MCF 10A (cell line): ENCODE data around the gene GNG7. TPM values are rescaled to one million over a fixed set of nuclear protein-coding genes. Genes with fewer than 3 reads are reported as not detected.
"Not testable (repeated sequence)": the region's sequence is repeated elsewhere in the genome, so short reads cannot be mapped to it uniquely, and the experiment has no call there.

ENCODE experiments used
- BruUV-seq: library from RNA; stranded (reverse); fragments of 400-500 nt; replicated peaks from 2 replicates; lab custom pipeline; 2021; lab: Mats Ljungman, UMichigan
- CTCF ChIA-PET: fragments of 300-600 bp; sonication (Branson Sonifier 250); formaldehyde crosslinking; extraction: SDS; loops from one replicate; lab custom pipeline; 2021; ENCODE audit warnings: antibody characterized with exemption, inconsistent platforms; lab: Yijun Ruan, JAX
- POLR2A ChIA-PET: fragments of 300-600, 350-650 bp; sonication (Branson Sonifier 250); formaldehyde crosslinking; extraction: SDS; loops from one replicate; lab custom pipeline; 2020; ENCODE audit warnings: antibody characterized with exemption, inconsistent platforms; lab: Yijun Ruan, JAX
- DNase-seq: peaks from one replicate; pipeline ENCODE4 v3.0.0-alpha.2; 2018; ENCODE audit not compliant: unreplicated experiment
- H3K27ac Mint-ChIP-seq: one replicate; pipeline ENCODE4 v1.8.0; 2022; ENCODE audit warnings: mild to moderate bottlenecking, low read depth, mixed read lengths; ENCODE audit not compliant: unreplicated experiment
- H3K27me3 Mint-ChIP-seq: one replicate; pipeline ENCODE4 v1.8.0; 2022; ENCODE audit warnings: mixed read lengths; ENCODE audit not compliant: insufficient read depth, unreplicated experiment
- H3K36me3 Mint-ChIP-seq: one replicate; pipeline ENCODE4 v1.8.0; 2022; ENCODE audit warnings: mild to moderate bottlenecking, moderate library complexity, mixed read lengths; ENCODE audit not compliant: insufficient read depth, unreplicated experiment
- H3K4me1 Mint-ChIP-seq: one replicate; pipeline ENCODE4 v1.8.0; 2022; ENCODE audit warnings: mixed read lengths; ENCODE audit not compliant: insufficient read depth, unreplicated experiment
- H3K4me3 Mint-ChIP-seq: one replicate; pipeline ENCODE4 v1.8.0; 2022; ENCODE audit warnings: mild to moderate bottlenecking, moderate library complexity, mixed read lengths; ENCODE audit not compliant: unreplicated experiment
- H3K9me3 Mint-ChIP-seq: one replicate; pipeline ENCODE4 v1.8.0; 2022; ENCODE audit warnings: mixed read lengths; ENCODE audit not compliant: unreplicated experiment
- CTCF ChIP-seq: fragments of 200-600 bp; IDR thresholded peaks from one replicate; pipeline ENCODE4 v1.8.0; 2022; ENCODE audit warnings: antibody characterized with exemption, mild to moderate bottlenecking; ENCODE audit not compliant: unreplicated experiment
- intact Hi-C: fragments of 100-400 bp; cut with micrococcal nuclease; formaldehyde crosslinking; loops from 2 replicates; pipeline ENCODE4 v1.14.1; 2022
- total RNA-seq: library from RNA; stranded (reverse); gene quantifications from 2 replicates; pipeline ENCODE4 v1.2.3, GENCODE V29; 2022

The GNG7 gene
- total RNA-seq, 1 experiment from 2014 or later: 0.51 TPM

DNA sequence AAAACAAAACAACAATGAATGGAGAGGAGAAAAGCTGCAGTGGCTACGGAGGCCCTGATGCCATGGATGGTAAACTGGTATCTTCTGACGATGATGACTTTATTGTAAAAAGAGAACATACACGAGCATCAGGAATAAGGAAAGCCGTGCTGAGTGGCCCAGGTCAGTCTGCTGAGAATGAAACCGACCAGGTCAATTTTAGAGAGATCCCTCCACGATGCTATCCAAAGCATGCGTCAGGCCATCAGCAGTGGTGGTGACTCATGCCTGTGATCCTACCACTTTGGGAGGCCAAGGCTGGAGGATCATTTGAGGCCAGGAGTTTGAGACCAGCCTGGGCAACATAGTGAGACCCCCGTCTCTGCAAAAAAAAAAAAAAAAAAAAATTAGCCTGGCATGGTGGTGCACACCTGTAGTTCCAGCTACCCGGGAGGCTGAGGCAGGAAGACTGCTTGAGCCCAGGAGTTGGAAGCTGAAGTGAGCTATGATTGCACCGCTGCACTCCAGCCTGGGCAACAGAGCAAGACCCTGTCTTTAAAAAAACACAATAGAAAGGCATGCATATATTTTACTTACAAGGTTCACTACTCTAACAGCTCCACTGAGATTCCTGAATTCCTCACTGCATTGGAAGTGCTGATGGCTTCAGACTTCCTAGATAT lies 164.3 kb downstream of the GNG7 start:
- Mint-ChIP-seq H3K27me3 (no peaks in the 10 kb centered on the region), H3K27ac (peak overlapping the region; percentile 31), H3K9me3 (no peaks in the 10 kb centered on the region), H3K36me3 (no peaks in the 10 kb centered on the region), H3K4me1 (peaks cover 30% of the 10 kb centered on the region), H3K4me3 (no peak overlapping the region)
- TF ChIP-seq CTCF: no peak
- no peak for DNase-seq
- ChIA-PET CTCF (interaction anchor here (0.6 kb wide), 1 partner anchor 110 kb away, joined by 3 read pairs; no protein-coding TSS in a partner anchor), POLR2A (interaction anchor here (0.8 to 1.2 kb wide), 2 partner anchors 61 to 62 kb away, joined by 4 read pairs; partner anchors contain the start of gene GADD45B)
- BruUV-seq: no TSS peak
- intact Hi-C loops: no loop called here

GRCh38 chr19:2537584-2537983 lies 164.9 kb downstream of the GNG7 start:
- Mint-ChIP-seq H3K27ac (peak overlapping the region; percentile 31), H3K4me1 (peaks cover 35% of the 10 kb centered on the region)

GRCh38 chr19:2536461-2536860 lies 166.0 kb downstream of the GNG7 start:
- TF ChIP-seq CTCF: no peak
- Mint-ChIP-seq H3K4me3 (no peak overlapping the region), H3K4me1 (peaks cover 37% of the 10 kb centered on the region), H3K27me3 (no peaks in the 10 kb centered on the region), H3K27ac (peak overlapping the region; percentile 87), H3K9me3 (no peaks in the 10 kb centered on the region), H3K36me3 (no peaks in the 10 kb centered on the region)
- no peak for DNase-seq
- intact Hi-C loops: no loop called here
- CTCF ChIA-PET: no interaction called here
- POLR2A ChIA-PET: interaction anchor here (0.6 kb wide), 1 partner anchor 60 kb away, joined by 4 read pairs; no protein-coding TSS in a partner anchor
- BruUV-seq: no TSS peak

More at GRCh38 chr19:2537584-2537983, 164.9 kb downstream of the GNG7 start:
- H3K36me3 Mint-ChIP-seq, BruUV-seq, H3K27me3 Mint-ChIP-seq, H3K9me3 Mint-ChIP-seq, CTCF ChIA-PET, H3K4me3 Mint-ChIP-seq, DNase-seq, intact Hi-C loops: not testable (repeated sequence)
- POLR2A ChIA-PET: interaction anchor here (0.8 to 1.2 kb wide), 2 partner anchors 60 to 62 kb away, joined by 4 read pairs; partner anchors contain the start of gene GADD45B

- H3K4me1 Mint-ChIP-seq: peaks cover 34% of the 10 kb centered on the region
- no TSS peak for BruUV-seq
- ChIA-PET POLR2A (interaction anchor here (0.6 to 2.7 kb wide), 7 partner anchors 8 to 650 kb away, joined by 3 to 72 read pairs (median 6); partner anchors contain the start of gene GADD45B), CTCF (interaction anchor here (0.6 kb wide), 1 partner anchor 1013 kb away, joined by 3 read pairs; no protein-coding TSS in a partner anchor)
- H3K27me3 Mint-ChIP-seq: no peaks in the 10 kb centered on the region
- intact Hi-C loops: no loop called here
- H3K36me3 Mint-ChIP-seq: no peaks in the 10 kb centered on the region
- no peak for TF ChIP-seq CTCF
- DNase-seq: no peak
- no peaks in the 10 kb centered on the region for H3K9me3 Mint-ChIP-seq
- H3K4me3 Mint-ChIP-seq: no peak overlapping the region
- H3K27ac Mint-ChIP-seq: peak overlapping the region; percentile 87
Measured at GRCh38 chr19:2534423-2535013, 168.0 kb downstream of the GNG7 start.
